OCI-LY1 (cell line): ENCODE results near the gene CFAP210.

Experiments
- H2AFZ ChIP-seq: fragments of 200-600 bp; sonication (generic), shearing (Covaris generic); 2 replicates; pipeline ENCODE4 v1.6.0; 2014; ENCODE audit warnings: antibody characterized with exemption, mild to moderate bottlenecking, low read length
- H3F3A ChIP-seq: fragments of 200-600 bp; sonication (generic), shearing (Covaris generic); 2 replicates; pipeline ENCODE4 v1.6.0; 2014; ENCODE audit warnings: mild to moderate bottlenecking, antibody characterized with exemption, low read length, moderate library complexity; ENCODE audit not compliant: insufficient read depth
- H3K27ac ChIP-seq: fragments of 200-600 bp; sonication (generic); 2 replicates; pipeline ENCODE4 v1.5.1; 2014; ENCODE audit warnings: low read length, mixed run types, mild to moderate bottlenecking, low read depth; ENCODE audit not compliant: poor library complexity, severe bottlenecking
- H3K27me3 ChIP-seq: fragments of 200-600 bp; sonication (generic); 2 replicates; pipeline ENCODE4 v1.6.0; 2014; ENCODE audit warnings: antibody characterized with exemption, mild to moderate bottlenecking, low read length, moderate library complexity; ENCODE audit not compliant: insufficient read depth
- H3K36me3 ChIP-seq: fragments of 200-600 bp; sonication (generic); 2 replicates; pipeline ENCODE4 v1.6.1; 2014; ENCODE audit warnings: mild to moderate bottlenecking, antibody characterized with exemption, low read length, moderate library complexity, mixed read lengths; ENCODE audit not compliant: insufficient read depth
- H3K4me1 ChIP-seq: fragments of 200-600 bp; sonication (generic); 2 replicates; pipeline ENCODE4 v1.5.1; 2014; ENCODE audit warnings: mild to moderate bottlenecking, low read length, moderate library complexity; ENCODE audit not compliant: insufficient read depth, severe bottlenecking
- H3K4me2 ChIP-seq: fragments of 200-600 bp; sonication (generic), shearing (Covaris generic); 2 replicates; pipeline ENCODE4 v1.6.1; 2014; ENCODE audit warnings: low read length
- H3K4me3 ChIP-seq: fragments of 200-600 bp; sonication (generic); 2 replicates; pipeline ENCODE4 v1.5.1; 2014; ENCODE audit warnings: low read length, low read depth, mild to moderate bottlenecking, mixed read lengths; ENCODE audit not compliant: poor library complexity, severe bottlenecking
- H3K79me2 ChIP-seq: fragments of 200-600 bp; shearing (Covaris generic); 2 replicates; pipeline ENCODE4 v1.6.1; 2016; ENCODE audit warnings: mixed run types, low read length, mixed read lengths; ENCODE audit not compliant: insufficient read depth
- H3K9ac ChIP-seq: fragments of 200-600 bp; sonication (generic), shearing (Covaris generic); 2 replicates; pipeline ENCODE4 v1.6.1; 2014; ENCODE audit warnings: mild to moderate bottlenecking, low read length, mixed read lengths
- H3K9me2 ChIP-seq: fragments of 200-600 bp; sonication (generic), shearing (Covaris generic); 2 replicates; pipeline ENCODE4 v1.6.1; 2014; ENCODE audit warnings: low read depth, mild to moderate bottlenecking, low read length, mixed read lengths
- H3K9me3 ChIP-seq: fragments of 200-600 bp; shearing (Covaris generic); 2 replicates; pipeline ENCODE4 v1.6.1; 2014; ENCODE audit warnings: low read length, mixed read lengths
- H4K20me1 ChIP-seq: fragments of 200-600 bp; sonication (generic), shearing (Covaris generic); 2 replicates; pipeline ENCODE4 v1.6.0; 2016; ENCODE audit warnings: mild to moderate bottlenecking, low read length; ENCODE audit not compliant: insufficient read depth
- CTCF ChIP-seq: fragments of 200-600 bp; sonication (generic), shearing (Covaris generic); IDR thresholded peaks from 2 replicates; pipeline ENCODE4 v1.5.1; 2017; ENCODE audit warnings: mild to moderate bottlenecking, antibody characterized with exemption, low read length, moderate library complexity, mixed read lengths
- EZH2 ChIP-seq: fragments of 200-600 bp; sonication (generic), shearing (Covaris generic); IDR thresholded peaks from 2 replicates; pipeline ENCODE4 v1.8.0; 2017; ENCODE audit warnings: borderline replicate concordance, mixed run types, mild to moderate bottlenecking, antibody characterized with exemption, low read length, moderate library complexity, mixed read lengths

CFAP210 gene

GRCh38 chr2:169738566-169739229, 44.5 kb upstream of the CFAP210 start:
- Histone ChIP-seq H2AFZ (no peak overlapping the region), H3K9ac (no peak overlapping the region), H3F3A (no peaks in the 10 kb centered on the region), H3K36me3 (no peaks in the 10 kb centered on the region), H3K9me3 (no peaks in the 10 kb centered on the region), H3K4me3 (no peak overlapping the region), H3K79me2 (no peaks in the 10 kb centered on the region), H3K9me2 (no peaks in the 10 kb centered on the region), H3K4me2 (no peak overlapping the region), H3K27me3 (peaks cover 6% of the 10 kb centered on the region; the same call in 1 of the 2 replicates), H4K20me1 (no peaks in the 10 kb centered on the region), H3K4me1 (peaks cover 8% of the 10 kb centered on the region), H3K27ac (no peak overlapping the region)
- TF ChIP-seq EZH2: no peak
- TF ChIP-seq CTCF: no peak

GRCh38 chr2:169736902-169737301, 42.7 kb upstream of the CFAP210 start:
- Histone ChIP-seq H3K9me2 (no peaks in the 10 kb centered on the region), H2AFZ (no peak overlapping the region), H3K9ac (no peak overlapping the region), H4K20me1 (no peaks in the 10 kb centered on the region), H3K4me3 (no peak overlapping the region), H3F3A (no peaks in the 10 kb centered on the region), H3K9me3 (no peaks in the 10 kb centered on the region), H3K36me3 (no peaks in the 10 kb centered on the region), H3K4me2 (no peak overlapping the region), H3K27me3 (peaks cover 6% of the 10 kb centered on the region; the same call in 1 of the 2 replicates), H3K79me2 (no peaks in the 10 kb centered on the region), H3K27ac (no peak overlapping the region), H3K4me1 (peaks cover 13% of the 10 kb centered on the region)
- TF ChIP-seq EZH2: no peak
- TF ChIP-seq CTCF: no peak

GRCh38 chr2:169735623-169736022, 41.4 kb upstream of the CFAP210 start:
- H3K79me2 ChIP-seq: no peaks in the 10 kb centered on the region
- no peaks in the 10 kb centered on the region for H3K36me3 ChIP-seq
- H3K4me2 ChIP-seq: no peak overlapping the region
- no peak overlapping the region for H2AFZ ChIP-seq
- H3K27ac ChIP-seq: no peak overlapping the region
- H4K20me1 ChIP-seq: no peaks in the 10 kb centered on the region
- no peaks in the 10 kb centered on the region for H3K9me2 ChIP-seq
- no peaks in the 10 kb centered on the region for H3F3A ChIP-seq
- no peak overlapping the region for H3K4me3 ChIP-seq
- no peaks in the 10 kb centered on the region for H3K9me3 ChIP-seq
- H3K27me3 ChIP-seq: peaks cover 6% of the 10 kb centered on the region; the same call in 1 of the 2 replicates
- no peak for TF ChIP-seq CTCF
- no peak for TF ChIP-seq EZH2
- H3K4me1 ChIP-seq: peaks cover 13% of the 10 kb centered on the region
- H3K9ac ChIP-seq: no peak overlapping the region
